ENCODE results near the gene CAPN14.

GRCh38 chr2:31248139-31248538 is 30.8 kb upstream of the CAPN14 start:
- TF ChIP-seq CTCF (IDR thresholded peaks at IDR 0.05), result no peak
- TF ChIP-seq POLR2A (IDR thresholded peaks at IDR 0.05), result no peak
- no peak for TF ChIP-seq POLR2AphosphoS5 (IDR thresholded peaks at IDR 0.05)
